ENCODE data around the gene KRT79. TPM values are rescaled to one million over a fixed set of nuclear protein-coding genes. Genes with fewer than 3 reads are reported as not detected.

KRT79 gene
- total and polyA plus RNA-seq, 7 donors = 0.03 to 0.05 TPM; not detected in 5

GRCh38 chr12:52828591-52829021 lies 5.5 kb downstream of the KRT79 start:
- DNase-seq = no peak
- ATAC-seq = no peak

GRCh38 chr12:52828156-52828555 lies 6.0 kb downstream of the KRT79 start:
- no peak for ATAC-seq
- no peaks in the 10 kb centered on the region for H3K9me3 ChIP-seq
- no peak for TF ChIP-seq CTCF (IDR thresholded peaks at IDR 0.05)
- no peak for DNase-seq
- intact Hi-C loops (cut with DNase I) = no loop called here
- no peak overlapping the region for H3K4me3 ChIP-seq
- no peaks in the 10 kb centered on the region for H3K36me3 ChIP-seq (ENCODE audit: insufficient read depth in 1 of 2, low read depth in 1 of 2)
- H3K27ac ChIP-seq = no peak overlapping the region
- H3K27me3 ChIP-seq (ENCODE audit: insufficient read depth in 3 of 3, low read length in 2 of 3) = peaks cover 0 to 17% (median 3%) of the 10 kb centered on the region in 3 donors
- H3K4me1 ChIP-seq = no peaks in the 10 kb centered on the region

More at GRCh38 chr12:52828591-52829021, 5.5 kb downstream of the KRT79 start:
- Histone ChIP-seq H3K4me1 (no peaks in the 10 kb centered on the region), H3K9me3 (no peaks in the 10 kb centered on the region), H3K36me3 (ENCODE audit: insufficient read depth in 1 of 2, low read depth in 1 of 2) (no peaks in the 10 kb centered on the region), H3K27me3 (ENCODE audit: insufficient read depth in 3 of 3, low read length in 2 of 3) (peaks cover 0 to 12% (median 3%) of the 10 kb centered on the region in 3 donors), H3K27ac (no peak overlapping the region), H3K4me3 (no peak overlapping the region)
- WGBS, 3 donors = 19 to 39% (median 31%) methylated on average over 2 of the region's 2 CpGs
- TF ChIP-seq CTCF (IDR thresholded peaks at IDR 0.05) = no peak
- intact Hi-C loops (cut with DNase I) = no loop called here

- intact Hi-C loops (cut with DNase I) = no loop called here
- Histone ChIP-seq H3K27ac (no peak overlapping the region), H3K4me1 (no peaks in the 10 kb centered on the region), H3K4me3 (no peak overlapping the region), H3K9me3 (no peaks in the 10 kb centered on the region), H3K27me3 (ENCODE audit: insufficient read depth in 3 of 3, low read length in 2 of 3) (peaks cover 0 to 21% (median 5%) of the 10 kb centered on the region in 3 donors), H3K36me3 (ENCODE audit: insufficient read depth in 1 of 2, low read depth in 1 of 2) (no peaks in the 10 kb centered on the region)
- 76 to 80% (median 77%) methylated on average over 6 of the region's 6 CpGs for WGBS, 3 donors
- DNase-seq (no peak), ATAC-seq (no peak)
- no peak for TF ChIP-seq CTCF (IDR thresholded peaks at IDR 0.05)
These were observed 6.5 kb downstream of the KRT79 start for GRCh38 chr12:52827499-52828090.

- H3K9me3 ChIP-seq = no peaks in the 10 kb centered on the region
- no peak for DNase-seq
- no peak for ATAC-seq
- WGBS, 3 donors = 90 to 92% (median 91%) methylated on average over 11 of the region's 11 CpGs
- intact Hi-C loops (cut with DNase I) = no loop called here
- H3K4me3 ChIP-seq = no peak overlapping the region
- H3K27me3 ChIP-seq (ENCODE audit: insufficient read depth in 3 of 3, low read length in 2 of 3) = peaks cover 0 to 21% (median 5%) of the 10 kb centered on the region in 3 donors
- no peaks in the 10 kb centered on the region for H3K4me1 ChIP-seq
- H3K36me3 ChIP-seq (ENCODE audit: insufficient read depth in 1 of 2, low read depth in 1 of 2) = no peaks in the 10 kb centered on the region
- H3K27ac ChIP-seq = no peak overlapping the region
- TF ChIP-seq CTCF (IDR thresholded peaks at IDR 0.05) = no peak
These were observed 7.3 kb downstream of the KRT79 start for GRCh38 chr12:52826611-52827498.

Data from psoas muscle (tissue), 8 donors.